Immature natural killer cell (primary cell): ENCODE data around the gene C5orf63. TPM values are rescaled to one million over a fixed set of nuclear protein-coding genes. Genes with fewer than 3 reads are reported as not detected.

Experiments
- DNase-seq, 3 donors: peaks; one replicate each; pipeline ENCODE4 v3.0.0; 2022; ENCODE audit warnings: mixed read lengths in 1 of 3
- H3K27ac Mint-ChIP-seq, 6 donors: one replicate each; pipeline ENCODE4 v1.8.0; 2020; ENCODE audit warnings: mixed read lengths in 6 of 6, mild to moderate bottlenecking in 5 of 6, inconsistent platforms in 4 of 6, moderate library complexity in 3 of 6
- H3K27me3 Mint-ChIP-seq, 3 donors: one replicate each; pipeline ENCODE4 v1.8.0; 2020 to 2021; ENCODE audit warnings: low read depth in 3 of 3, mild to moderate bottlenecking in 3 of 3, mixed read lengths in 3 of 3, moderate library complexity in 3 of 3, inconsistent platforms in 1 of 3
- H3K36me3 Mint-ChIP-seq, 3 donors: one replicate each; pipeline ENCODE4 v1.8.0; 2020; ENCODE audit warnings: mixed read lengths in 3 of 3, inconsistent platforms in 2 of 3, mild to moderate bottlenecking in 2 of 3
- H3K4me1 Mint-ChIP-seq, 2 donors: one replicate each; pipeline ENCODE4 v1.8.0; 2020; ENCODE audit warnings: inconsistent platforms in 2 of 2, mild to moderate bottlenecking in 2 of 2, mixed read lengths in 2 of 2, moderate library complexity in 1 of 2
- H3K4me3 Mint-ChIP-seq, 5 donors: one replicate each; pipeline ENCODE4 v1.8.0; 2020; ENCODE audit warnings: mild to moderate bottlenecking in 5 of 5, mixed read lengths in 5 of 5, inconsistent platforms in 3 of 5, moderate library complexity in 3 of 5
- H3K9me3 Mint-ChIP-seq, 6 donors: one replicate each; pipeline ENCODE4 v1.8.0; 2020; ENCODE audit warnings: mild to moderate bottlenecking in 6 of 6, mixed read lengths in 6 of 6, inconsistent platforms in 4 of 6, moderate library complexity in 3 of 6
- polyA plus RNA-seq, 3 donors: library from polyadenylated mRNA; unstranded; fragments of 300-500 nt; fragmentation: Illumina TruSeq; gene quantifications; one replicate each; pipeline ENCODE4 v1.2.3, GENCODE V29; 2021

C5orf63 gene
- polyA plus RNA-seq, 3 donors from 2014 or later, result 9.0 to 12.5 (median 9.3) TPM

- no peaks in the 10 kb centered on the region for H3K36me3 Mint-ChIP-seq
- no peak overlapping the region for H3K4me3 Mint-ChIP-seq
- no peak overlapping the region for H3K27ac Mint-ChIP-seq
- DNase-seq, result no peak
- peaks cover 2 to 3% (median 2%) of the 10 kb centered on the region in 3 donors for H3K27me3 Mint-ChIP-seq
- H3K4me1 Mint-ChIP-seq, result no peaks in the 10 kb centered on the region
- no peaks in the 10 kb centered on the region for H3K9me3 Mint-ChIP-seq
Measured at GRCh38 chr5:127086589-127086988, 13.3 kb upstream of the C5orf63 start.

DNA sequence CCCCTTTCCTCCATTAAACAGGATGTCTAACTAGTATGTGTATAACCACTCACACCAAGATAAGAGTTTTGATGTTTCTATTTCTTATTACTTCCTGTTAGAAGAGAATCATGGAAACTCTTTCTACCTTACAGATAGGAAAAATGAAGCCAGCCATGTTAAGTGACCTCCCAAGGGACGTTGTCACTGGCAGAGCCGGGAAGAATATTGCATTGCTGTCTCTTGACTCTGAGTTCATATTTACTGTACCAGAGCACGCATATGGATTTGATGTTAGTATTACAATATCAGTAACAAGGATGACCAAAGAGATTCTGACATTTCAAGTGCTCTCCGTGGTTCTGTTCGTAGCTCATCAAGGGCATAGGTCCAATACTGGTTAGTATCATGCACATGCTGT, 12.5 kb upstream of the C5orf63 start:
- Mint-ChIP-seq H3K4me3 (no peak overlapping the region), H3K9me3 (no peaks in the 10 kb centered on the region), H3K27ac (no peak overlapping the region), H3K27me3 (peaks cover 2 to 3% (median 2%) of the 10 kb centered on the region in 3 donors), H3K36me3 (no peaks in the 10 kb centered on the region), H3K4me1 (no peaks in the 10 kb centered on the region)
- DNase-seq, result no peak

GRCh38 chr5:127085371-127085770, 12.1 kb upstream of the C5orf63 start:
- Mint-ChIP-seq H3K27me3 (peaks cover 2 to 3% (median 2%) of the 10 kb centered on the region in 3 donors), H3K27ac (no peak overlapping the region), H3K4me1 (no peaks in the 10 kb centered on the region), H3K36me3 (no peaks in the 10 kb centered on the region), H3K4me3 (no peak overlapping the region), H3K9me3 (no peaks in the 10 kb centered on the region)
- no peak for DNase-seq

- H3K4me3 Mint-ChIP-seq, result no peak overlapping the region
- H3K27ac Mint-ChIP-seq, result no peak overlapping the region
- H3K9me3 Mint-ChIP-seq, result no peaks in the 10 kb centered on the region
- H3K4me1 Mint-ChIP-seq, result no peaks in the 10 kb centered on the region
- no peak for DNase-seq
- no peaks in the 10 kb centered on the region for H3K36me3 Mint-ChIP-seq
- peaks cover 2 to 3% (median 2%) of the 10 kb centered on the region in 3 donors for H3K27me3 Mint-ChIP-seq
Measured at GRCh38 chr5:127084656-127085055, 11.4 kb upstream of the C5orf63 start.

DNA sequence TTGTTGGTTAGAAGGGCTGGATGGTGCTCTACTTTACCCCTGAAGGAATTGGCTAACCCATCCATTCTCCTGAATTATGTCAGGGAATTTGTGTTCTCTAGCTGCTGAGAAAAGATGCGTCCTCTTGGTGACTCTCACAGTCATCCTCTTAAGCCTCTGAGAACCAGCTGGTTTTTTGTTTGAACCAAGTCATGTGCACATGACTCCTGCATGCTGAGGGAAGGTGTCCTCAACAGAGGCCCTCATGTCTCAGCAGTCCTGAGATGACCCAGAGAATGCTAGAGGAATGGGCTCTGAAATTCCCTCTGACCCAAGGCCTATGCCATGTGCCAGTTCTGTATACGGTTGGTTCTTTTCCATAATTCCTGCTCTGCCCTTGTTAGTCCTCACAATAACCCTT, 10.4 kb upstream of the C5orf63 start:
- DNase-seq, result no peak
- Mint-ChIP-seq H3K9me3 (no peaks in the 10 kb centered on the region), H3K27me3 (peaks cover 0 to 3% (median 0%) of the 10 kb centered on the region in 3 donors), H3K4me3 (no peak overlapping the region), H3K36me3 (no peaks in the 10 kb centered on the region), H3K27ac (no peak overlapping the region), H3K4me1 (no peaks in the 10 kb centered on the region)

- Mint-ChIP-seq H3K27me3 (no peaks in the 10 kb centered on the region), H3K4me3 (no peak overlapping the region)
Measured at GRCh38 chr5:127079994-127080491, 6.7 kb upstream of the C5orf63 start.

DNA sequence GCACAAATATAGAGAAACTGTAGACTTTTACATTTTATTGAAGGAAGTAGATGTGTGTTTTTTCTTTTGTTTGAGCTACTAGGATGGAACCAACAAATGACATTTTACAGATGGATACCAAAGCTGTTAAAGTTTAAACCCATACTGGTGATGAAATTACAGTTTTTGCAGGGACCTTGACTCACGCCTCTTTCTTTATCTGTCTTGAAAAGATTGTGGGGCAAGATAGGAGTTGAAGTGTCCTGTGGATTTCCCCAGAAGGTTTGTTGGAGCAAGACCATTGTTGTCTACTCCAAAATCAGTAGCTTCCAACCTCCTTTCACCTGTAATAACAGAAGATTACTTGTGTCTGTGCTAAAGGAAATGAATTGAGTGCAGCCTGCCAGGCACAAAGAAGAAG, 4.1 kb upstream of the C5orf63 start:
- Mint-ChIP-seq H3K27ac (no peak overlapping the region), H3K27me3 (peaks cover 0 to 8% (median 2%) of the 10 kb centered on the region in 3 donors), H3K9me3 (no peaks in the 10 kb centered on the region), H3K4me1 (peaks cover 14 to 19% of the 10 kb centered on the region in 2 donors), H3K36me3 (no peaks in the 10 kb centered on the region), H3K4me3 (no peak overlapping the region)
- no peak for DNase-seq

More at GRCh38 chr5:127079994-127080491, 6.7 kb upstream of the C5orf63 start:
- DNase-seq, result no peak
- peak overlapping the region in 1 of 6 donors; percentile 17 for H3K27ac Mint-ChIP-seq
- H3K36me3 Mint-ChIP-seq, result no peaks in the 10 kb centered on the region
- no peaks in the 10 kb centered on the region for H3K4me1 Mint-ChIP-seq
- H3K9me3 Mint-ChIP-seq, result no peaks in the 10 kb centered on the region

DNA sequence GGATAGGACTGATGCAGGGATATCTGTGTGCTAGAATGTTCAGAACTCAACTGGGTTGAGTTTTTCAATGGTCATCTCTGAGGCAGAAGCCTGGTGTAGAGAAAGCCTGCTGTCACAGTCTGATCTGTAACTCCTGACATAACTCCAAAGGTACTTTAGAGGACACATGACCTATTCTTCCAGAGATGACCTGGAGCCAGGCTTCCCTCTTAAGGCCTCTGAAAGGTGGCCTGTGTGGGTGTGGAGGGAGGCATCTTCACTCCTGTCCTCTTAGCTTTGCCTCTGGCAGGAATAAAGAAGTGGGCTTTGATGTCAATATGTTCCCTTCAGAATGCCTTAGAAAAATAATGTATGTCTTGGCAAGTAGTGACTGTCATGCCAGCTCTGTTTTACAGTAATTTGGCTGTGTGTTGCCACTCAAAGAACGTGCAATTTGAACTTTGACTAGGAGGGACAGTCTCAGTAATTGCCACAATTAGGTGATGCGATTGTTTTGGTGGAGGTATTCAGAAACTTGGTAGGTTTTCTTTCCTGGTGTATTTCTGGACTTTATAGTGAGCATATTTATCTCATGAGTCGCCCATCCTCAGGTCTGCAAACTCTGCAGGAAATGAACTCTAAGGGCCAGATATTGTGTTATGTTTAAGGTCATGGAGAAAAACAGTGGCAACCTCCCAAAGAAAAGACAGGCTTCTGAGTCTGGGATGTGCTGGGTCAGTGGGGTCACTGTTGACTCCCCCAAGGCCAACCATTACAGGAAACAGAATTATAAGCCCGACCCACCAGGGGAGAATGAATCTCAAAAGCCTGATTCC, 3.2 kb upstream of the C5orf63 start:
- no peak for DNase-seq
- Mint-ChIP-seq H3K27ac (no peak overlapping the region), H3K36me3 (no peaks in the 10 kb centered on the region), H3K27me3 (peaks cover 0 to 8% (median 2%) of the 10 kb centered on the region in 3 donors), H3K9me3 (no peaks in the 10 kb centered on the region), H3K4me3 (no peak overlapping the region), H3K4me1 (peaks cover 14 to 22% of the 10 kb centered on the region in 2 donors)

DNA sequence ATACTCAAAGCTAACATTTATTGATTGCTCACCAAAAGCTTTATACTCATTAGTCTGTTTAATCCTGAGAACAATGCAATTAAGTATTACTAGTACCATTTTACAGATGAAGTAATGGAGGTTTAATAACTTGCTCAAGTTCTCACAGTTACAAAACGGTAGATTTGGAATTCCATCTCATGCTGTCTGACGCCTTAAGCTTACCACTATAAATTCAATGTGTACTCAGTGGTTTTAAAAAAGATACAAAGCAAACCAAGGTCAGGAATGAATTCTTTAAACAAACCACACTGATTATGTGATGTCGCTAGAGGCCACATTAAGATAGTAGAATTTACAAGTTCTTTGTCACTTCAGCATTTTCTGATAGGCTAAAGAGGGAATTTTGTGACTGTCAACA, 1.2 kb upstream of the C5orf63 start:
- Mint-ChIP-seq H3K36me3 (peaks cover 0 to 4% (median under 1%) of the 10 kb centered on the region in 3 donors), H3K27ac (peak overlapping the region in 3 of 6 donors; percentile 52 to 97 (median 96)), H3K4me3 (peak overlapping the region in 4 of 5 donors; percentile 53 to 96 (median 92)), H3K4me1 (peaks cover 14 to 22% of the 10 kb centered on the region in 2 donors), H3K9me3 (no peaks in the 10 kb centered on the region), H3K27me3 (peaks cover 0 to 8% (median 2%) of the 10 kb centered on the region in 3 donors)
- no peak for DNase-seq

- Mint-ChIP-seq H3K9me3 (no peaks in the 10 kb centered on the region), H3K36me3 (peaks cover 6 to 15% (median 14%) of the 10 kb centered on the region in 3 donors), H3K27ac (no peak overlapping the region), H3K4me3 (no peak overlapping the region), H3K4me1 (peaks cover 14 to 22% of the 10 kb centered on the region in 2 donors), H3K27me3 (peaks cover 0 to 8% (median 2%) of the 10 kb centered on the region in 3 donors)
- DNase-seq, result no peak
Measured at GRCh38 chr5:127070243-127070642, 3.1 kb downstream of the C5orf63 start.

GRCh38 chr5:127068493-127069214, 4.6 kb downstream of the C5orf63 start:
- peaks cover 0 to 7% (median 2%) of the 10 kb centered on the region in 3 donors for H3K27me3 Mint-ChIP-seq
- peaks cover 6 to 15% (median 14%) of the 10 kb centered on the region in 3 donors for H3K36me3 Mint-ChIP-seq
- DNase-seq, result no peak
- peaks cover 10 to 16% of the 10 kb centered on the region in 2 donors for H3K4me1 Mint-ChIP-seq
- no peaks in the 10 kb centered on the region for H3K9me3 Mint-ChIP-seq
- no peak overlapping the region for H3K4me3 Mint-ChIP-seq
- no peak overlapping the region for H3K27ac Mint-ChIP-seq

DNA sequence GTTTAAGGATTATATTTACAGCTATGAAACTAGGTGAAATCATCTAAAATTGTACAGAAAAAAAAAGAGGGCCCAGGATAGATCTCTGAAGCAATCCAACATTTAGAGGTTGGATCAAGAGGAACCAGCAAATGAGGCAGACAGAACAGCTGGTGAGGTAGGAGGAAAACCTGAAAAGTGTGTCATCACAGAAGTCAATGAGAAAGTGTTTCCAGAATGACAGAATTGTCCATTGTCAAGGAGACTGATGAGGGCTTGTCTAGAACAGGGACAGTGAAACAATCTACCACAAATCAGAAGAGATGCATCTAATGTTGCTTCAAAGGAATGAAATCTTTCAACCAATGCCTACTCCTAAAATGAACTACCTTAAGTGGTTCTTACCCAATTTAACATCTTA, 6.6 kb downstream of the C5orf63 start:
- no peak for DNase-seq
- Mint-ChIP-seq H3K36me3 (peaks cover 6 to 19% (median 15%) of the 10 kb centered on the region in 3 donors), H3K4me3 (no peak overlapping the region), H3K4me1 (no peaks in the 10 kb centered on the region), H3K9me3 (no peaks in the 10 kb centered on the region), H3K27ac (no peak overlapping the region), H3K27me3 (no peaks in the 10 kb centered on the region)

- Mint-ChIP-seq H3K36me3 (peaks cover 6 to 17% (median 12%) of the 10 kb centered on the region in 3 donors), H3K4me1 (peaks cover 5 to 7% of the 10 kb centered on the region in 2 donors), H3K27me3 (no peaks in the 10 kb centered on the region), H3K4me3 (no peak overlapping the region), H3K27ac (no peak overlapping the region), H3K9me3 (no peaks in the 10 kb centered on the region)
- DNase-seq, result no peak
Measured at GRCh38 chr5:127064253-127064840, 9.0 kb downstream of the C5orf63 start.
